T follicular helper cell (primary cell): ENCODE data around the gene URB1.
"Not testable (repeated sequence)": the region's sequence is repeated elsewhere in the genome, so short reads cannot be mapped to it uniquely, and the experiment has no call there.

Experiments used
- DNase-seq: peaks from one replicate; pipeline ENCODE4 v3.0.0-alpha.2; 2020; ENCODE audit warnings: low read depth
- total RNA-seq, 2 experiments: gene quantifications; one replicate each; lab custom pipeline; 2026; lab: John Stamatoyannopoulos, UW

Gene URB1
- 111 to 306 reads per million in 2 experiments for total RNA-seq

- DNase-seq: peak; percentile 91
Measured at GRCh38 chr21:32392880-32393676, at the start of gene URB1. URB1 (minus strand) TSS chr21:32393012; CDS start chr21:32392910, 102 bp downstream.

GRCh38 chr21:32437729-32438128 lies 44.9 kb upstream of the URB1 start:
- no peak for DNase-seq

- DNase-seq: not testable (repeated sequence)
Measured at GRCh38 chr21:32432982-32433660, 40.3 kb upstream of the URB1 start.

- DNase-seq: no peak
Measured at GRCh38 chr21:32427958-32428623, 35.3 kb upstream of the URB1 start.

- DNase-seq: no peak
Measured at GRCh38 chr21:32426592-32427051, 33.8 kb upstream of the URB1 start.

GRCh38 chr21:32426066-32426465 lies 33.3 kb upstream of the URB1 start:
- DNase-seq: no peak

GRCh38 chr21:32425628-32426027 lies 32.8 kb upstream of the URB1 start:
- DNase-seq: no peak

- no peak for DNase-seq
Measured at GRCh38 chr21:32424674-32425073, 31.9 kb upstream of the URB1 start.

- no peak for DNase-seq
Measured at GRCh38 chr21:32424191-32424535, 31.4 kb upstream of the URB1 start.

- DNase-seq: no peak
Measured at GRCh38 chr21:32423320-32424190, 30.7 kb upstream of the URB1 start.

GRCh38 chr21:32422064-32422463 lies 29.3 kb upstream of the URB1 start:
- no peak for DNase-seq

GRCh38 chr21:32418146-32418545 lies 25.3 kb upstream of the URB1 start:
- DNase-seq: no peak

- no peak for DNase-seq
Measured at GRCh38 chr21:32415451-32416398, 22.9 kb upstream of the URB1 start.

- DNase-seq: no peak
Measured at GRCh38 chr21:32414579-32415358, 22.0 kb upstream of the URB1 start.

- no peak for DNase-seq
Measured at GRCh38 chr21:32413697-32414578, 21.1 kb upstream of the URB1 start.

GRCh38 chr21:32413015-32413504 lies 20.2 kb upstream of the URB1 start:
- DNase-seq: no peak

GRCh38 chr21:32412162-32413014 lies 19.6 kb upstream of the URB1 start, which contains the start of gene EVA1C:
EVA1C (plus strand) TSS chr21:32412706; CDS start chr21:32412854, 148 bp downstream.
- peak; percentile 63 for DNase-seq
